H9 (cell line): ENCODE measurements around the gene ANKRD42. TPM values are rescaled to one million over a fixed set of nuclear protein-coding genes. Genes with fewer than 3 reads are reported as not detected.

Experiments used
- DNase-seq: peaks from one replicate; pipeline ENCODE4 v3.0.0-alpha.2; 2017
- H2AFZ ChIP-seq: one replicate; pipeline ENCODE4 v1.6.1; 2013; ENCODE audit warnings: mild to moderate bottlenecking, low read length, control low read depth, moderate library complexity
- H2AK5ac ChIP-seq: 2 replicates; pipeline ENCODE4 v1.6.1; 2013; ENCODE audit warnings: low read length, control low read depth, mixed read lengths; ENCODE audit not compliant: insufficient read length
- H2BK120ac ChIP-seq: one replicate; pipeline ENCODE4 v1.6.1; 2013; ENCODE audit warnings: low read depth, mild to moderate bottlenecking, low read length, control low read depth, inconsistent platforms; ENCODE audit not compliant: poor library complexity, severe bottlenecking
- H2BK12ac ChIP-seq: 2 replicates; pipeline ENCODE4 v1.6.1; 2013; ENCODE audit warnings: low read length, control low read depth, mixed read lengths, low read depth; ENCODE audit not compliant: insufficient read length
- H2BK15ac ChIP-seq: 2 replicates; pipeline ENCODE4 v1.6.1; 2013; ENCODE audit warnings: low read depth, low read length, control low read depth
- H2BK20ac ChIP-seq: one replicate; pipeline ENCODE4 v1.6.1; 2013; ENCODE audit warnings: low read depth, mild to moderate bottlenecking, low read length, control low read depth, inconsistent platforms; ENCODE audit not compliant: poor library complexity, severe bottlenecking
- H2BK5ac ChIP-seq: 2 replicates; pipeline ENCODE4 v1.6.1; 2013; ENCODE audit warnings: low read length, control low read depth, mixed read lengths; ENCODE audit not compliant: insufficient read length
- H3K14ac ChIP-seq: 2 replicates; pipeline ENCODE4 v1.6.1; 2013; ENCODE audit warnings: low read length, control low read depth; ENCODE audit not compliant: insufficient read depth
- H3K18ac ChIP-seq: 2 replicates; pipeline ENCODE4 v1.6.1; 2013; ENCODE audit warnings: low read depth, mild to moderate bottlenecking, mixed read lengths, low read length, control low read depth; ENCODE audit not compliant: insufficient read length
- H3K23ac ChIP-seq: 2 replicates; pipeline ENCODE4 v1.6.1; 2013; ENCODE audit warnings: low read length, control low read depth, mixed read lengths, low read depth; ENCODE audit not compliant: insufficient read length
- H3K23me2 ChIP-seq: 2 replicates; pipeline ENCODE4 v1.6.1; 2013; ENCODE audit warnings: low read depth, mild to moderate bottlenecking, mixed read lengths, low read length, control low read depth; ENCODE audit not compliant: insufficient read length, poor library complexity, severe bottlenecking
- H3K27ac ChIP-seq: 2 replicates; pipeline ENCODE4 v1.5.1; 2013; ENCODE audit warnings: low read length, control low read depth, mixed read lengths, low read depth; ENCODE audit not compliant: insufficient read length
- H3K27me3 ChIP-seq: 2 replicates; pipeline ENCODE4 v1.6.1; 2013; ENCODE audit warnings: low read length, control low read depth, inconsistent platforms; ENCODE audit not compliant: insufficient read depth
- H3K4ac ChIP-seq: 2 replicates; pipeline ENCODE4 v1.6.1; 2013; ENCODE audit warnings: low read depth, mild to moderate bottlenecking, control low read depth, inconsistent platforms, low read length, moderate library complexity
- H3K4me1 ChIP-seq: 2 replicates; pipeline ENCODE4 v1.6.1; 2013; ENCODE audit warnings: low read length, control low read depth, inconsistent platforms; ENCODE audit not compliant: insufficient read depth
- H3K4me2 ChIP-seq: 2 replicates; pipeline ENCODE4 v1.6.1; 2013; ENCODE audit warnings: low read length, control low read depth, mixed read lengths; ENCODE audit not compliant: insufficient read length, insufficient read depth
- H3K56ac ChIP-seq: 2 replicates; pipeline ENCODE4 v1.6.1; 2013; ENCODE audit warnings: low read depth, mild to moderate bottlenecking, mixed read lengths, low read length, control low read depth; ENCODE audit not compliant: insufficient read length
- H3K79me1 ChIP-seq: 2 replicates; pipeline ENCODE4 v1.6.1; 2013; ENCODE audit warnings: low read depth, mild to moderate bottlenecking, moderate library complexity, low read length, control low read depth, inconsistent platforms; ENCODE audit not compliant: insufficient read depth, poor library complexity, severe bottlenecking
- H3K79me2 ChIP-seq: 2 replicates; pipeline ENCODE4 v1.6.1; 2013; ENCODE audit warnings: low read length, control low read depth, inconsistent platforms; ENCODE audit not compliant: insufficient read depth
- H3K9ac ChIP-seq: 2 replicates; pipeline ENCODE4 v1.6.1; 2013; ENCODE audit warnings: low read length, control low read depth, mixed read lengths; ENCODE audit not compliant: insufficient read length; ENCODE audit errors: extremely low read depth
- H3K9me3 ChIP-seq: one replicate; pipeline ENCODE4 v1.6.1; 2013; ENCODE audit warnings: low read depth, low read length, inconsistent platforms; ENCODE audit not compliant: control insufficient read depth
- H3T11ph ChIP-seq: one replicate; pipeline ENCODE4 v1.6.1; 2013; ENCODE audit warnings: mild to moderate bottlenecking, low read length, control low read depth, inconsistent platforms
- H4K20me1 ChIP-seq: one replicate; pipeline ENCODE4 v1.6.1; 2013; ENCODE audit not compliant: control insufficient read depth, insufficient read length, insufficient read depth
- H4K5ac ChIP-seq: 2 replicates; pipeline ENCODE4 v1.6.1; 2013; ENCODE audit warnings: low read depth, mild to moderate bottlenecking, mixed read lengths, low read length, control low read depth; ENCODE audit not compliant: insufficient read length
- H4K8ac ChIP-seq: replicated peaks from 2 replicates; pipeline ENCODE4 v1.6.1; 2013; ENCODE audit warnings: low read length, control low read depth, mixed read lengths, low read depth; ENCODE audit not compliant: insufficient read length
- H4K91ac ChIP-seq: 2 replicates; pipeline ENCODE4 v1.6.1; 2013; ENCODE audit warnings: low read depth, mild to moderate bottlenecking, moderate library complexity, mixed read lengths, low read length, control low read depth; ENCODE audit not compliant: insufficient read length
- H3K27ac Mint-ChIP-seq, 3 experiments: 2 replicates in 2 of 3; 3 replicates in 1 of 3; pipeline ENCODE4 v1.8.0; 2020 to 2021; ENCODE audit warnings: mixed read lengths in 3 of 3, mild to moderate bottlenecking in 1 of 3, moderate library complexity in 1 of 3
- H3K27me3 Mint-ChIP-seq: 2 replicates; pipeline ENCODE4 v1.8.0; 2021; ENCODE audit warnings: low read depth, mild to moderate bottlenecking, moderate library complexity, mixed read lengths
- H3K36me3 Mint-ChIP-seq, 3 experiments: 2 replicates in 2 of 3; 3 replicates in 1 of 3; pipeline ENCODE4 v1.8.0; 2020 to 2021; ENCODE audit warnings: low read depth in 3 of 3, mixed read lengths in 3 of 3; ENCODE audit not compliant: insufficient read depth in 1 of 3
- H3K4me1 Mint-ChIP-seq, 2 experiments: 2 replicates each; pipeline ENCODE4 v1.8.0; 2020; ENCODE audit warnings: mixed read lengths in 2 of 2
- H3K4me3 Mint-ChIP-seq, 2 experiments: 2 replicates in 1 of 2; 3 replicates in 1 of 2; pipeline ENCODE4 v1.8.0; 2020 to 2021; ENCODE audit warnings: mild to moderate bottlenecking in 2 of 2, mixed read lengths in 2 of 2, moderate library complexity in 1 of 2
- H3K9me3 Mint-ChIP-seq, 2 experiments: 2 replicates in 1 of 2; 3 replicates in 1 of 2; pipeline ENCODE4 v1.8.0; 2020; ENCODE audit warnings: mild to moderate bottlenecking in 2 of 2, mixed read lengths in 2 of 2, moderate library complexity in 1 of 2
- WGBS: extraction: QIAGEN DNeasy Blood & Tissue Kit; methylation state at CpG from one replicate; pipeline ENCODE4 v1.1.7; 2013; ENCODE audit warnings: missing lambda C conversion rate, low lambda C conversion rate, mixed read lengths; ENCODE audit not compliant: insufficient read length; ENCODE audit errors: extremely low coverage; 5-methylcytosine and 5-hydroxymethylcytosine counted together
- total RNA-seq: library from RNA; stranded (reverse); gene quantifications from 2 replicates; pipeline ENCODE4 v1.2.1, GENCODE V29; 2021
- TF ChIP-seq, protein P1 (sequence below): fragments of 200-600 bp; sonication (generic); conservative IDR thresholded peaks from 3 replicates; pipeline ENCODE4 v1.8.0; 2021; ENCODE audit warnings: antibody characterized with exemption, mild to moderate bottlenecking

Gene ANKRD42
- total RNA-seq, 1 experiment from 2014 or later, result 4.9 TPM

DNA sequence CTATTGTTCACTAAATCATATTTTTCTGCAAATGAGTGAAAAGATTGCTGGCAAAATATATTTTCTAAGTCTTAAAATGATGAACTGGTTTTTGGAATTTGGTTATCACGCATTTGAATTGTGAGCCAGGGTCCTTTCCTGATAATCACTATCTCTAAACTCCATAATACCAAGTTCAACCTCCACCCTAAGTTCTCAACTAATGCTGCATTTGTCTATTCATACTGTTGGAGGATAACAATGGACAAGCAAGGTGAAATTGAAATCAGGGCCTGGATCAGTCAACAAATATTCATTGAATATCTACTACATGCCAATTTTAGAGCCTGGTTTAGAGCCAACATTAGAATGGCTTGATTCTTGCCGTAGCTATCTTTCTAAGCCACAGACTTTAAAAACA is 41.2 kb upstream of the ANKRD42 start:
- Histone ChIP-seq H2BK15ac (no peak overlapping the region), H3K4me1 (no peaks in the 10 kb centered on the region; the same call in 1 of the 2 replicates), H3K23ac (no peak overlapping the region), H3K9me3 (no peaks in the 10 kb centered on the region), H3K4me2 (no peak overlapping the region), H3K79me1 (no peaks in the 10 kb centered on the region), H3T11ph (no peak overlapping the region), H2BK5ac (no peak overlapping the region), H4K8ac (no peak overlapping the region), H4K20me1 (no peaks in the 10 kb centered on the region), H3K9ac (no peak overlapping the region), H2BK120ac (no peak overlapping the region), H3K14ac (no peak overlapping the region), H3K79me2 (peaks cover under 1% of the 10 kb centered on the region; the same call in 1 of the 2 replicates), H3K18ac (no peak overlapping the region), H3K27ac (no peak overlapping the region), H2AK5ac (no peak overlapping the region), H3K27me3 (no peaks in the 10 kb centered on the region), H4K5ac (no peak overlapping the region), H4K91ac (no peak overlapping the region), H3K56ac (no peak overlapping the region), H2AFZ (no peak overlapping the region), H3K23me2 (peaks cover 5% of the 10 kb centered on the region), H3K4ac (no peak overlapping the region), H2BK20ac (no peak overlapping the region), H2BK12ac (no peak overlapping the region)
- H3K36me3 Mint-ChIP-seq, result peaks cover 3% of the 10 kb centered on the region in 3 experiments; a peak in 5 of 7 replicates
- TF ChIP-seq, protein P1, sequence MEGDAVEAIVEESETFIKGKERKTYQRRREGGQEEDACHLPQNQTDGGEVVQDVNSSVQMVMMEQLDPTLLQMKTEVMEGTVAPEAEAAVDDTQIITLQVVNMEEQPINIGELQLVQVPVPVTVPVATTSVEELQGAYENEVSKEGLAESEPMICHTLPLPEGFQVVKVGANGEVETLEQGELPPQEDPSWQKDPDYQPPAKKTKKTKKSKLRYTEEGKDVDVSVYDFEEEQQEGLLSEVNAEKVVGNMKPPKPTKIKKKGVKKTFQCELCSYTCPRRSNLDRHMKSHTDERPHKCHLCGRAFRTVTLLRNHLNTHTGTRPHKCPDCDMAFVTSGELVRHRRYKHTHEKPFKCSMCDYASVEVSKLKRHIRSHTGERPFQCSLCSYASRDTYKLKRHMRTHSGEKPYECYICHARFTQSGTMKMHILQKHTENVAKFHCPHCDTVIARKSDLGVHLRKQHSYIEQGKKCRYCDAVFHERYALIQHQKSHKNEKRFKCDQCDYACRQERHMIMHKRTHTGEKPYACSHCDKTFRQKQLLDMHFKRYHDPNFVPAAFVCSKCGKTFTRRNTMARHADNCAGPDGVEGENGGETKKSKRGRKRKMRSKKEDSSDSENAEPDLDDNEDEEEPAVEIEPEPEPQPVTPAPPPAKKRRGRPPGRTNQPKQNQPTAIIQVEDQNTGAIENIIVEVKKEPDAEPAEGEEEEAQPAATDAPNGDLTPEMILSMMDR, result no peak
- H3K4me3 Mint-ChIP-seq, result no peak overlapping the region
- no peaks in the 10 kb centered on the region for H3K4me1 Mint-ChIP-seq
- no peak overlapping the region for H3K27ac Mint-ChIP-seq
- peaks cover 2% of the 10 kb centered on the region in 2 experiments; a peak in 4 of 5 replicates for H3K9me3 Mint-ChIP-seq
- WGBS, result no CpG with 5 or more reads among the region's 2 CpGs
- DNase-seq, result no peak
- H3K27me3 Mint-ChIP-seq, result peaks cover 2% of the 10 kb centered on the region; the same call in 1 of the 2 replicates
